HG03045 (cell line): Measurements from ENCODE around the gene TMEM212.
"Not testable (repeated sequence)": the region's sequence is repeated elsewhere in the genome, so short reads cannot be mapped to it uniquely, and the experiment has no call there.

Source experiments
- ATAC-seq: cut with Tn5 transposase; IDR thresholded peaks from one replicate; pipeline ENCODE4 v1.9.1; 2021; ENCODE audit warnings: mild to moderate bottlenecking, moderate library complexity; ENCODE audit not compliant: unreplicated experiment

Gene TMEM212

GRCh38 chr3:171883257-171883892 is 40.2 kb downstream of the TMEM212 start:
- ATAC-seq: no peak

- ATAC-seq: no peak
These were observed 40.7 kb downstream of the TMEM212 start for GRCh38 chr3:171883893-171884279.

- no peak for ATAC-seq
These were observed 45.3 kb downstream of the TMEM212 start for GRCh38 chr3:171888466-171888865.

- no peak for ATAC-seq
These were observed 47.2 kb downstream of the TMEM212 start for GRCh38 chr3:171890398-171890797.

- no peak for ATAC-seq
These were observed 49.3 kb downstream of the TMEM212 start for GRCh38 chr3:171892457-171892856.

GRCh38 chr3:171895291-171895690 is 52.1 kb downstream of the TMEM212 start:
- no peak for ATAC-seq

- no peak for ATAC-seq
These were observed 52.8 kb downstream of the TMEM212 start for GRCh38 chr3:171895900-171896299.

- ATAC-seq: no peak
These were observed 53.2 kb downstream of the TMEM212 start for GRCh38 chr3:171896316-171896715.

GRCh38 chr3:171898192-171898591 is 55.0 kb downstream of the TMEM212 start:
- ATAC-seq: no peak

- no peak for ATAC-seq
These were observed 57.3 kb downstream of the TMEM212 start for GRCh38 chr3:171900446-171900845.

GRCh38 chr3:171901615-171902312 is 58.6 kb downstream of the TMEM212 start:
- ATAC-seq: no peak

GRCh38 chr3:171904829-171905228 is 61.7 kb downstream of the TMEM212 start:
- ATAC-seq: no peak

- not testable (repeated sequence) for ATAC-seq
These were observed 63.4 kb downstream of the TMEM212 start for GRCh38 chr3:171906503-171906902.

GRCh38 chr3:171906951-171907676 is 64.0 kb downstream of the TMEM212 start:
- ATAC-seq: no peak

GRCh38 chr3:171907761-171908160 is 64.6 kb downstream of the TMEM212 start:
- ATAC-seq: no peak

- ATAC-seq: no peak
These were observed 65.6 kb downstream of the TMEM212 start for GRCh38 chr3:171908731-171909130.
